Neural cell (in vitro differentiated cells): ENCODE results near the gene REC8. TPM values are rescaled to one million over a fixed set of nuclear protein-coding genes. Genes with fewer than 3 reads are reported as not detected.

Source experiments
- H2AFZ ChIP-seq: fragments of 200-600, 300-800 bp; sonication (generic), shearing (Covaris generic); 2 replicates; pipeline ENCODE4 v1.6.0; 2014; ENCODE audit warnings: low read depth, mild to moderate bottlenecking, antibody characterized with exemption, low read length, moderate library complexity
- H3F3A ChIP-seq: fragments of 200-600 bp; shearing (Covaris generic); 2 replicates; pipeline ENCODE4 v1.6.1; 2016; ENCODE audit warnings: mild to moderate bottlenecking, moderate library complexity, mixed read lengths, antibody characterized with exemption, low read length; ENCODE audit not compliant: insufficient read depth, poor library complexity, severe bottlenecking
- H3K27ac ChIP-seq: fragments of 200-600, 300-800 bp; sonication (generic), shearing (Covaris generic); 2 replicates; pipeline ENCODE4 v1.5.1; 2014; ENCODE audit warnings: mild to moderate bottlenecking, low read length, moderate library complexity
- H3K27me3 ChIP-seq: fragments of 300-800, 200-600 bp; sonication (generic), shearing (Covaris generic); 2 replicates; pipeline ENCODE4 v1.6.0; 2014; ENCODE audit warnings: mild to moderate bottlenecking, low read depth, low read length, moderate library complexity; ENCODE audit not compliant: insufficient read depth
- H3K36me3 ChIP-seq: fragments of 300-800, 200-600 bp; sonication (generic), shearing (Covaris generic); 2 replicates; pipeline ENCODE4 v1.5.1; 2014; ENCODE audit warnings: mild to moderate bottlenecking, antibody characterized with exemption, low read length, moderate library complexity; ENCODE audit not compliant: insufficient read depth
- H3K4me2 ChIP-seq: fragments of 300-800, 200-600 bp; sonication (generic), shearing (Covaris generic); 2 replicates; pipeline ENCODE4 v1.6.0; 2014; ENCODE audit warnings: mild to moderate bottlenecking, low read length
- H3K4me3 ChIP-seq: fragments of 300-800, 200-600 bp; sonication (generic), shearing (Covaris generic); 2 replicates; pipeline ENCODE4 v1.5.1; 2014; ENCODE audit warnings: mild to moderate bottlenecking, low read length, moderate library complexity
- H3K79me2 ChIP-seq: fragments of 200-600 bp; shearing (Covaris generic); replicated peaks from 2 replicates; pipeline ENCODE4 v1.6.0; 2014; ENCODE audit warnings: mild to moderate bottlenecking, low read length, moderate library complexity; ENCODE audit not compliant: insufficient read depth
- H3K9ac ChIP-seq: fragments of 300-800, 200-600 bp; sonication (generic), shearing (Covaris generic); 2 replicates; pipeline ENCODE4 v1.6.1; 2016; ENCODE audit warnings: mild to moderate bottlenecking, low read length, mixed read lengths
- H3K9me2 ChIP-seq: fragments of 200-600 bp; shearing (Covaris generic); 2 replicates; pipeline ENCODE4 v1.6.1; 2016; ENCODE audit warnings: mild to moderate bottlenecking, low read length, mixed read lengths; ENCODE audit not compliant: insufficient read depth
- H3K9me3 ChIP-seq: fragments of 200-600, 300-800 bp; sonication (generic), shearing (Covaris generic); 2 replicates; pipeline ENCODE4 v1.6.1; 2016; ENCODE audit warnings: mild to moderate bottlenecking, mixed run types, low read length, moderate library complexity, mixed read lengths
- H4K20me1 ChIP-seq: fragments of 200-600 bp; shearing (Covaris generic); 2 replicates; pipeline ENCODE4 v1.6.1; 2016; ENCODE audit warnings: mild to moderate bottlenecking, mixed run types; ENCODE audit not compliant: insufficient read depth
- CTCF ChIP-seq: fragments of 450-650 bp; IDR thresholded peaks from 2 replicates; pipeline ENCODE4 v1.5.1; 2014; ENCODE audit warnings: antibody characterized with exemption, mild to moderate bottlenecking, moderate library complexity; ENCODE audit not compliant: poor library complexity, severe bottlenecking
- EP300 ChIP-seq: fragments of 450-650 bp; conservative IDR thresholded peaks from 2 replicates; pipeline ENCODE4 v1.6.1; 2014; ENCODE audit warnings: antibody characterized with exemption, mild to moderate bottlenecking, moderate library complexity; ENCODE audit not compliant: poor library complexity, severe bottlenecking
- EZH2 ChIP-seq: fragments of 200-600, 300-800 bp; shearing (Covaris generic), sonication (generic); IDR thresholded peaks from 2 replicates; pipeline ENCODE4 v1.6.1; 2014; ENCODE audit warnings: antibody characterized with exemption, low read length, borderline replicate concordance, mild to moderate bottlenecking; ENCODE audit not compliant: insufficient read depth, poor library complexity, severe bottlenecking
- MXI1 ChIP-seq: fragments of 450-650 bp; conservative IDR thresholded peaks from 2 replicates; pipeline ENCODE4 v1.6.1; 2014; ENCODE audit warnings: antibody characterized with exemption, mild to moderate bottlenecking; ENCODE audit not compliant: poor library complexity, severe bottlenecking
- POLR2AphosphoS5 ChIP-seq: IDR thresholded peaks from 2 replicates; pipeline ENCODE4 v1.6.1; 2012
- RAD21 ChIP-seq: fragments of 450-650 bp; conservative IDR thresholded peaks from 2 replicates; pipeline ENCODE4 v1.6.1; 2014; ENCODE audit warnings: antibody characterized with exemption, mild to moderate bottlenecking, moderate library complexity
- REST ChIP-seq: IDR thresholded peaks from 2 replicates; pipeline ENCODE4 v1.6.1; 2012; ENCODE audit warnings: borderline replicate concordance
- SMC3 ChIP-seq: fragments of 450-650 bp; conservative IDR thresholded peaks from 2 replicates; pipeline ENCODE4 v1.6.1; 2014; ENCODE audit warnings: antibody characterized with exemption, mild to moderate bottlenecking, moderate library complexity; ENCODE audit not compliant: poor library complexity
- TAF1 ChIP-seq: IDR thresholded peaks from 2 replicates; pipeline ENCODE4 v1.6.1; 2012; ENCODE audit warnings: low read depth
- polyA plus RNA-seq: library from polyadenylated mRNA; depleted of rRNA; stranded (reverse); fragments of >200 nt; gene quantifications from 2 replicates; pipeline ENCODE4 v1.2.3, GENCODE V29; 2014

Gene REC8
- polyA plus RNA-seq, 1 donor from 2014 or later: 18.5 TPM

- Histone ChIP-seq H3K27ac (no peak overlapping the region), H3K4me3 (no peak overlapping the region), H3K27me3 (no peaks in the 10 kb centered on the region), H3F3A (no peaks in the 10 kb centered on the region), H4K20me1 (no peaks in the 10 kb centered on the region), H3K9me3 (no peaks in the 10 kb centered on the region), H3K36me3 (no peaks in the 10 kb centered on the region), H3K79me2 (peaks cover 2% of the 10 kb centered on the region), H3K4me2 (no peak overlapping the region), H3K9ac (no peak overlapping the region), H3K9me2 (no peaks in the 10 kb centered on the region), H2AFZ (no peak overlapping the region)
- TF ChIP-seq RAD21: no peak
- TF ChIP-seq REST: no peak
- no peak for TF ChIP-seq CTCF
- TF ChIP-seq EP300: no peak
- TF ChIP-seq TAF1: no peak
- TF ChIP-seq MXI1: no peak
- no peak for TF ChIP-seq EZH2
Observed at GRCh38 chr14:24211311-24211710, 39.4 kb downstream of the REC8 start.

DNA sequence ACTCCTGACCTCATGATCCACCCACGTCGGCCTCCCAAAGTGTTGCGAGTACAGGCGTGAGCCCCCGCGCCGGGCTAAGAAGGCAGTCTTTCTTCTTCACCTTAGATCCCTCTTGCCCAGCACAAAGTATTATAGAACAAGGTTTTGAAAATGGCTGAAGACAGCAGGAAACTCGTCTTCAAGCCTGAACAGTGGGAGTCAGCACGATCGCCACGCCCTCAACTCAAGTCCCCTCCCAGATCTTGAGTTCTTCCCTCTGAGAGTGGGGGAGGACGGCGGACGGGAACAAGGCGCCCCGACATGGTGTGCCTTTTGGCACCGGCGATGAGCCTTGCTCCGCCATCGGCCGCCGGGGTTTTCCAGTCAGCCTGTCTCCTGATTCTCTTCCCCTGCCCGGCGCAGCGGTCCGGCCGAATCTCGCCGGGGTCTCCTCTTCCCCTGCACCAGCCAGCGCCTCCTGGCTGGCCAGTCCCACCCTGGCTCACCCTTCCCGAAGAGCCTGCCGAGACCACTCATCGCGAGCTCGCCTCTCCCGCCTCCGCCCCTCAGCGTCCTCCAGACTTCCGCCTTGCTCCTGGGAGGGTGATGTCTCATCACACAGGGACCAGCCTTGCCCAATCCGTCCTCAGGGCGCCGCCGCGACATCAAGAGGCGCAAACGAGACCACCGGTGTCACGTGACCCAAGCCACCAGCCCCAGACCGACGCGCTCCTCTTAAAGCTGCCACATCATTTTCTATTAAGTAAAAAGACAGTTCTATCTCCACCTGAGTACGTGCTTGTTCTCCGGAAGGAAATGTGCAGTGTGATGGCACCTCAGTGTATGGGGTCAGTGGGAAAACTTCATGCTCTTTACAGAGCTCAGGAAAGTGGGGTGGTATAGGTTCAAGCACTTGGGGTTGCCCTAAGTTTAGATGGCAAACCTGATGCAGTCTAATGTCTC lies 41.3 kb downstream of the REC8 start, which contains the start of gene CHMP4A:
Gene CHMP4A, minus strand, starts transcription at position 565 of the 942 bp plus-strand sequence. Its CDS starts 49 bp downstream, at position 516.
- Histone ChIP-seq H3K4me2 (peak within 1 kb of the TSS; percentile 41), H3F3A (no peaks in the 10 kb centered on the region), H3K27me3 (no peaks in the 10 kb centered on the region), H4K20me1 (no peaks in the 10 kb centered on the region), H3K79me2 (peaks cover 2% of the 10 kb centered on the region), H3K9me2 (no peaks in the 10 kb centered on the region), H2AFZ (peak within 1 kb of the TSS; percentile 52), H3K9ac (peak within 1 kb of the TSS; percentile 88), H3K9me3 (no peaks in the 10 kb centered on the region), H3K4me3 (peak within 1 kb of the TSS; percentile 86), H3K27ac (peak within 1 kb of the TSS; percentile 92), H3K36me3 (no peaks in the 10 kb centered on the region)
- TF ChIP-seq MXI1 (peak; percentile 86), EP300 (peak; percentile 54), CTCF (peak; percentile 40), SMC3 (no peak), POLR2AphosphoS5 (peak; percentile 98), REST (no peak), EZH2 (no peak), TAF1 (peak; percentile 65), RAD21 (peak; percentile 32)
